ENCODE results near the gene ETFA.
"Not testable (repeated sequence)": the region's sequence is repeated elsewhere in the genome, so short reads cannot be mapped to it uniquely, and the experiment has no call there.

Gene ETFA

DNA sequence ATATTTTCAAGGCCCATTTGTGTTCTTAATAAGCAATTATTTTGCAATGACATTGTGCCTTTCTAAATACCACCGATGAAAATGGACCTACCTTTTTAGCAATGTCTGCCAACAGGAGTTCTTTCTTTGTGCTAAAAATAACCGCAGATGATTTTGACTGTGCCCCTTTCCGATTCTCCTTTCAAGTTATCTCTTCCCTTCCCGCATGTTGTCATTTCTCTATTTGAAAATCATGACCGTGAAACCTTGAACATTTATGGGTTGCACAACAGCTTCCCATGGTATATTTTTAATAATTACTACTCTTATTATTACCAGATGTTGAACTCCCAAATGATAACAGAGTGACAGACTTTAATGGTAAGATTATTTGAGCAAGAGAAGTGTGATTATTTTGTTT is 10.3 kb upstream of the ETFA start:
- no peak for DNase-seq

DNA sequence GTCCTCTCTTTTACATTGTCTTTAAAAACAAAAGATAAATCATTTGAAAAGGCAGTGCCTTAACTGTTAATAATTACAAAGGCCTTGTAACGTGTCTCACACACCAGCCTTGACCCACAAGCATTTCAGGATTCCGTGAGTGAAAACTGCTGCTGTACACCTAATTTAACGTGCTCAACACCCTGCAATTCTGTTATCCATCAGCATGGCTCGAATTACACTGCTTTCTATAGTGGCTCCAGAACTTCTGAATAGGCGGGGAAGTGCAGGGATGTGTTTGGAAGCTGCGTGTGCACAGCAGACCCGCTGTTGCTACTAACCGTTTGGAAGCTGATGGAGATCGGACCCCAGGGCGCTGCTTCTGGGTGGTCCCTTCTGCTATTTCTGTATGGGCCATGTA is 9.9 kb upstream of the ETFA start:
- DNase-seq = no peak

DNA sequence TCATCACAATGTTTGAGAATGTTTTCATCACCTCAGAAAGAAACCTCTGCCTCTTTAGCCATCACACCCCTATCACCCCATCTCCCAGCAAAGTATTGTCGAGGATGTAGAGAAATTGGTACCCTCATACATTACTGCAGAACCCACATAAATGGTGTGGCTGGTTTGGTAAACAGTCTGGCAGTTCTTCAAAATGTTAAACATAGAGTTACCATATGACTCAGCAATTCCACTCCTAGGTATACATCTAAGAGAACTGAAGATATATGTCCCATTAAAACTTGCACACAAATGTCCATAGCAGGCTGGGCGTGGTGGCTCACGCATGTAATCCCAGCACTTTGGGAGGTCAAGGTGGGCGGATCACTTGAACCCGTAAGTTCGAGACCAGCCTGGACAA is 8.7 kb upstream of the ETFA start:
- no peak for DNase-seq

DNA sequence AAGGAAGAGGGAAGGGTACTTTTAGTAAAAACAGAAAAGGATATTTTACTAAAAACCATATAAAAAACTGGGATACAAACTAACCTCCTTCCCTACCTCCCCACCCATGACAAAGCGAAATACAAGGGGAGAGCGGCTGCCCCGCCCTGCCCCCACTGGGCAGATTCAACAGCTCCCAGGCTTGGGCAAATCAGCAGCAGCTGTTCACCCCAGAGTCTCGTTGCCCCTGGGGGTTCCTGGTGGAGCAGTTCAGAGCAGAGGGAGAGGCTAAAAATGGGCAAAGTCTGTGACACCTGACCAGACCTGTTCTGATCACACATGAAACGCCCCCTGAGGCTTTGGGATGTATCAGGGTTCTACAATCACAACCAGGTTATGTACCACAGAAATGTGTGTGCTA is 2.5 kb upstream of the ETFA start:
- no peak for DNase-seq

DNA sequence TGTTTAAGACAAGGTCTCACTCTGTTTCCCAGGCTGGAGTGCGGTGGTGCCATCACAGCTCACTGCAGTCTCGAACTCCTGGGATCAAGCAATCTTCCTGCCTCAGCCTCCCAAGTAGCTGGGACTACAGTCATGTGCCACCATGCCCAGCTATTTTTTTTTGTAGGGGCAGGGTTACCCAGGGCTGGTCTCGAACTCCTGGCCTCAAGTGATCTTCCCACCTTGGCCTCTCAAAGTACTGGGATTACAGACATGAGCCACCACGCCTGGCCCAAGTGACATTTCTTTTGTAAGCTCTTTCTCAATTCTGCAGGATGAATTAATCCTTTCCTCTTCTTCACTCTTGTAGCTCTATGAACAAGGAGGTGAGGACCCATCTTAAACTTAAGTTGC is 1.9 kb upstream of the ETFA start:
- DNase-seq = not testable (repeated sequence)

DNA sequence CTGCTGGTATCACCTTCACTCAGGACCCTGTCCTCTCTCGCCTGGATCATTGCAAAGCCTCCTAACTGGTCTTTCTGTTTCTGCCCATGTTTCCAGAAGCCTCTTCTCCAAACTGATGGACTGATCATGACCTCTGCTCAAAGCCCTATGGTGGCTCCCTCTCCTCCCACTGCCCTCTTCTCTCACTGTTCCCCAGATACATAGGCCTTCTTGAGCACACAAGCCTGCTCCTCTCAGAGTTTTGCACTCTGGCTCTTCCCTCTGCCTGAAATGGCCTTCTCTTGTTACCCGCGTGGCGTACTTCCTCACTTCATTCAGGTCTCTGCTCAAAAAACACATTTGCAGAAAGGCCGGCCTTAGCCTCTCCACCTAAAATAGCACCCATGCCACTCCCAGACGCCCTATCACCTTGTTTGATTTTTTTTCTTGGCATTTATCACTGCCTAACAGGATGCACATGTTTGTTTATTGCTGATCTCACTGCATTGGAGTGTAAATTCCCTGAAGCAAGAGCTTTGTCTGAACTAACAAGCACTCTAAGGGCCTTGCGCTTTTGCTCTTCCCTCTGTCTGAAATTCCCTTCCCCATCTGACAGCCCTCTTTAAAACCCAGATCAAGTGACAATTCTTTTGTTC is 1.4 kb upstream of the ETFA start:
- no peak for DNase-seq

DNA sequence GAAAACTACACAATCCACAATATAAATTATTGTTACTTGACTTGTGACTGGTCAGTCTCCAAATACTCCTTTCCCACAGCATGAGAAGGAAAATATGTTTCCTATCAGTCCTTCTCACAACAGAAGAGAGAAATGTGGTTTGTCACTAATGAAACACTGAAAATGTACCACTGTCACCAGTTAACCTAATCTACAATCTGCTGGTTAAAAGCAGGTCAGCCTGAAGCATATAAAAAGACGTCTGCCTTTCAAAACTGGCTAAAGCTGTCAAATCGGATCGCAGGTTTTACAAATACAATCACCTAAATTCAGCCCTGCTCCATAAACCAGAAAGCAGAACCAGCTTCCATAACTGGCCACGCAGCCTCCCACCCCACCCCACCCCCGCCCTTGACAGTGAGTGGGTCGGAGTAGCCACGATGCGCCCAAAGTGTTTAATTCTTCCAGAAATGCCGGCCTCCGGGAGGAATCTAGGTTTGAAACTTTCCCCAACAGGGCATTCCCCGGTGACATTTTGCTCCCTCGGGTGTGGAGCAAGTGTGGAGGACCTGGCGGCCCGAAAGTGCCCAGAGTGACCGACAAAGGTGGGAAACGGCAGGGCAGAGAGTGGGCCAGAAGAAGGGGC is 682 bp downstream of the ETFA start:
- DNase-seq = no peak

DNA sequence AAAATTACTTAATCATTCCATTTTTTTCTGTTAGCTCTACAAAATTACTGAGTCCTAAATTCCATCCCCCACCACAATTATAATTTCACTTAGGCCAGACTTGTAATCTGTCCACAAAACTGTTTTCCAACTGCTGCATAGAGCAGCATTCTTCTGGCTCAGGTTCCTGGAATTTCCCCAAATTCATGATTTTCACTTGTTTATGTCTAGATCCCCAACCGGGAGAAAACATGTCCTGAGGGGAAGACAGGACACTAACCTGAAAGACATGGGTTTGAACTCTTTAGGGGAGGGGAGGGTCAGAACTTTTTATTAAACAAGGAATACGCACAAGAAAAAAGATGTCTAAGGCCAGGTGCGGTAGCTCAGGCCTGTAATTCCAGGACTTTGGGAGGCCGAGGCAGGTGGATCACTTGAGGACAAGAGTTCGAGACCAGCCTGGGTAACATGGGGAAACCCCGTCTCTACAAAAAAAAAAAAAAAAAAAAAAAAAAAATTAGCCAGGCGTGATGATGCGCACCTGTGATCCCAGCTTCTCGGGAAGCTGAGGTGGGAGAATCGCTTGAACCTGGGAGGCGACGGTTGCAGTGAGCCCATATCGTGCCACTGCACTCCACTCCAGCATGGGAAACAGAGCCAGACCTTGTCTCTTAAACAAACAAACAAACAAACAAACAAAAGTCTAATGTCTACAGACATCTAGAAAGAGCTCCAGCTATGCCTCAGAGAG is 1.5 kb downstream of the ETFA start:
- DNase-seq = no peak

DNA sequence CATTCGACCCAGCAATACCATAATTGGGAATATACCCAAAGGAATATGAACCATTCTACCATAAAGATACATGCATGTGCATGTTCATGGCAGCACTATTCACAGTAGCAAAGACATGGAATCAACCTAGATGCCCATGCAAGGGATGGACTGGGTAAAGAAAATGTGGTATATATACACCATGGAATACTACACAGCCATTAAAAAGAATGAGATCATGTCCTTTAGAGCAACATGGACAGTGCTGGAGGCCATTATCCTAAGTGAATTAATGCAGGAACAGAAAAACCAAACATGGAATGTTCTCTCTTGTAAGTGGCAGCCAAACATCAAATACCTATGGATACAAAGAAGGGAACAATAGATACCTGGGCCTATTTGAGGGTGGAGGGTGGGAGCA is 7.4 kb downstream of the ETFA start:
- DNase-seq = no peak

DNA sequence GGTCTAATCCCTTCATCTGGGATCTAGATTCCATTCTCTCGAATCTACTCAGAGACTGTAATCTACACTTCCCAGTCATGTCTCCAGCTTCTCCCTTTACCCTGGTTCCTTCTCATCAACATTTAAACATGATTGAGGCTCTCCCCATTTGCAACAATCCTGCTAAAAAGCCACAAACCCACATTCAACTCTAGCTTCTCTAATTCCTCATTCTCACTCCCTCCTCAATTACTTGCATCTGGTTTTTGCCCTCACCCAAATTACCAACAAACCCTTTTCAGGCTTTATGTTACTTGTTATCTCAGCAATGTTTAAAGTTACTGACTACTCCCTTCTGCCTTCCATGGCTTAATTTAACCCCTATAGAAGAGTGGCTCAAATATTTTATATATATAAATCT is 11.5 kb downstream of the ETFA start:
- no peak for DNase-seq

DNA sequence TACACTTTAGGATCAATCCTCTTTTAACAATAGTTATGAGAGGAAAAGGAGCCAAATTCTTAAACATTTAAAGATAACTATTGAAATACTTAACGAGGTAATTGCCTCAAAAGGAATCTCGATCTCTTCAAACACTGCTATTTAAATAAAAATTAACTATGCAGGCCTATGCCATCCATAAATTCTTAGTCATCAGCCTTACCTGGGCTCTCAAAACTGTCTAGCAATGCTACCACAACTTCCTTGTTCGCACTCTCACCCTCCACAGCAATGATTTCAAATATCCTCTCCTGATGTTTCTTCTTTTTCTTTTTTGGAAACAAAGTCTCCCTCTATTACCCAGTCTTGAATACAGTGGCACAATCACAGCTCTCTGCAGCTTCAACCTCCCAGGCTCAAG is 12.3 kb downstream of the ETFA start:
- DNase-seq = no peak

DNA sequence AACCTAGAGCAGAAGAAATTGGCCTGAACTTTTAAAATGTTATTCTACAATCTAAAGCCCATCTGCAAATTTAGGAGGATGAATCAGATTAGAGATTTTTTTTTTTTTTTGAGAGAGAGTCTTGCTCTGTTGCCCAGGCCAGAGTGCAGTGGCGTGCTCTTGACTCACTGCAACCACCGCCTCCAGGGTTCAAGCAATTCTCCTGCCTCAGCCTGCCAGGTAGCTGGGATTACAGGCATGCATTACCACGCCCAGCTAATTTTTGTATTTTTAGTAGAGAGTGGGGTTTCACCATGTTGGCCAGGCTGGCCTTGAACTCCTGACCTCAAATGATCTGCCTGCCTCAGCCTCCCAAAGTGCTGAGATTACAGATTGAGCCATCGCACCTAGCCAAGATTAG is 13.3 kb downstream of the ETFA start:
- not testable (repeated sequence) for DNase-seq

DNA sequence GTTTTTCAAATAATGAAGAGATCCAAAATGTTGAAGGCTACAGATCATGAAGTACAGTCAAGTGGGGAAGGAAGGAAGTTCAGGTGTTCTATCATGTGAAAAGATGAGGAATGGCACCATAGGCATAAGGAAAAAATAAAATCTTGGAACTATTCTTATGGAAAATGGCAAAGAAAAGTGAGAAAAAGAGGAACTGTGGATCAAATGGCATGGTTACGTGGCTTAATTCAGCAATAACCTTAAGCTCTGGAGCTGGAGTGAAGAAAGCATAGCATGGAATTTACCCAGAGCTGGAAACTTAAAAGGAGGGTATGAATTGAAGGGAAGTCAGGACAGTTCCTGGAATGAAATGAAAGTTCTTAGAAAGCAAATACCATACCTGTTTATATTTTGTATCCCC is 14.4 kb downstream of the ETFA start:
- DNase-seq = no peak

DNA sequence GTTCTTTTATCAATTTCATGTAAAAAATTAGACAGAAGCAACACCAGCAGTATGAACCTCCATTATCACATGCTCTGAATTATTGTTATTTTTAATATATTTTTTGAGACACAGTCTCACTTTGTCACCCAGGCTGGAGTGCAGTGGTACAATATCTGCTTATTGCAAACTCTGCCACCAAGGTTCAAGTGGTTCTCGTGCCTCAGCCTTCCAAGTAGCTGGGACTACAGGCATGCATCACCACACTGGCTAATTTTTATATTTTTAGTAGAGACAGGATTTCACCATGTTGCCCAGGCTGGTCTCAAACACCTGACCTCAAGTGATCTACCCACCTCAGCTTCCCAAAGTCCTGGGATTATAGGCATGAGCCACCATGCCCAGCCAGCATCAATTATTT is 16.8 kb downstream of the ETFA start:
- DNase-seq = not testable (repeated sequence)

DNA sequence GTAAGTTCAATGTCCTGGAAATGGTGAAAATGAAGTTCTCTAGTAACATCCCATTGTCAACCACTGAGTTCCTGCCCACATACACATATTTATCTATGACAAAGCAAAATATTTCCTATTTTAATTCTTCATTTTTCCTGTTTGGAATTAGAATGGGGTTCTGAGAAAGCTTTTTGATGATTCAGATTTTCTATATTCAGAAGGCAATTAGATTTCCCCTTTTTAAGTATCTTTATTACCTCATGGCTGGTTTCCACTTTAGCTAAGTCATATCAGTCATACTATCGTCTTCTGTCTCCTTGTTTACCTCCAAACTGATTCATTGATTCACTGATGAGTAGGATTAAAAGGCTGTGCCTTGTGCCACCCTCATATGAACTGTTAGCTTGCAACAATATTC is 17.9 kb downstream of the ETFA start:
- DNase-seq = no peak

DNA sequence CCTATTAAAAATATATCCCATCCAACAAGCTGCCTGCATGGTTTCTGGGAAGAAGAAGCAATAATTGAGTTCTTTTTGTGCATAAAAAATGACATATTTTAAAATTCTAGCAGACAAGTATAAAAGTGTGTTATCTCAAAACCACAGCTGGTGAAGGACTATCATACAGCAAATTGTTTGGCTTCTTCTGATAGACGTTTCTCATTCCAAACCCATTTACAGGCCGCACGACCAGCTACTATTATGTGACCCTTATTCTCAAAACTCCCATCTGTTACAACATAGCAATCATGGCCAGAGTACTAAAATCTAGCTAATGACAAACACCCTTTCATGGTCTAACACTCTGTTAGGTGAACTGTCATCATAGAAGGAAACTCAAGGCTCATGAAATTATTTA is 21.7 kb downstream of the ETFA start:
- DNase-seq = no peak

DNA sequence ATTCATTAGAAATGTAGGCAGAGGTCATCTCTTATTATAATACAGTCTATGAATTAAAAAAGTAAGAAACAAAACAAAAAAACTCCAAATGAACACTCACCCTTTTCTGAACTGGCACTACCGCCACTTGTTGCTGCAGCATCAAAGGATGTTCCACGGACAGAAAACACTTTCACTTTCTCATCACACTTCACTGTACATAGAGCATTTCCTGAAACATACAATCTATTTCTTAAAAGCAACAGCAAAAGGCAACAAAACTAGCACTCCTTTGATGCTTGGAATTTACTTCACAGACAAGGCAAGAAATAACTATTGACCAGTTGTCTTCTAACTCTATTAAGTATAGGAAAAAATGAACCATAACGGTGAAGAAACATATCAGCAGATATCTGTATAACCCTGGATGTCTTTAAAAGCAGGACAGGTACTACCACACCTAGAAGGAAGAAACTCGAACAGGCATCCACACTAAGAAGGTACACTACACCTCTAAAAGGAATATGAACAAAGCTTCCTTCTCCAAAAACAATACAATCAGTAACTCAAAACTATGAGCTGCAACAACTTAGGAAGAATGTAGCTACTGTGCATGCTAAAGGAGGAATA is 24.9 kb downstream of the ETFA start:
- no peak for DNase-seq

DNA sequence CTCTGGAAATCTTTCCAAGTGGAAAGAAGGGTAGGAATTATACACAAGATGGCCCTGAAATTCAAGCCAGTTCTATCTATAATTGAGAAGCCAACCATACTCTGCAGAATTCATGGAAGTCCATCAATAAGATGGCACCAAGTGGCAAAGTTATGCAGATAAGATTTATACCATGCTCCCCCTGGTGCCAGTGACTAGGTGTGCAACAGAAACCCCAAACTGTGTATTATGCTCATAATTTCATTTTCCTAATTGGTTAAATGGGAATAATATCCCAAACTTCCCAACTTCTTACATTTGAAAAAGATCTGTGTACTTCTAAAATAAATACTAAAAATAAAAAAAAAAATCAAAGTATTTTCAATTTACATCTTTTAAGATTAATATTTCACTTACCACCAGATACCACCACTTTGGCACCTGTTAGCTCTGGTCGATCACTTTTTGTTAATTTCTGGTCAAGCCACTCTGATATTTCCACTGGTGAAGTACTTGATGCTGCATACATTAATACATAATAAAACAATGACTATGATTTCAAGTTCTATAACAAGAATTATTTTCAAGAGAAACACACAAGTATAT is 25.9 kb downstream of the ETFA start:
- no peak for DNase-seq

DNA sequence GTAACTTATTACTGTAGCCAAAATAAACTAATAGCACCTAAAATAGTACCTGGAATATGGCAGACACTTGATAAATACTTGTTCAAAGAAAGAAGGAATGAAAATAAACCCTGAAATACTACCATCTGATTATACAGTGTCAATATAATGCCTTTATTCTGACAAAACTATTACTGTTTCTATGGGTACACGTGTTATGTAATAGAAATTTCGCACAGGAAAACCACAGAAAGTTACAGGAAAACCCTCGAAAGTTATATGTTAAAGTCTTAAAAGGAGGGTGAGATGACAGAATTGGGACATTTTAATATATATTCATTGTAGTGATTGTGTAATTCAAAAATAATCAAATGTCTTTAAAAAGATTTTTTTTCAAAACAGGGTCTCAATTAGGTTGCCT is 28.8 kb downstream of the ETFA start:
- no peak for DNase-seq

DNA sequence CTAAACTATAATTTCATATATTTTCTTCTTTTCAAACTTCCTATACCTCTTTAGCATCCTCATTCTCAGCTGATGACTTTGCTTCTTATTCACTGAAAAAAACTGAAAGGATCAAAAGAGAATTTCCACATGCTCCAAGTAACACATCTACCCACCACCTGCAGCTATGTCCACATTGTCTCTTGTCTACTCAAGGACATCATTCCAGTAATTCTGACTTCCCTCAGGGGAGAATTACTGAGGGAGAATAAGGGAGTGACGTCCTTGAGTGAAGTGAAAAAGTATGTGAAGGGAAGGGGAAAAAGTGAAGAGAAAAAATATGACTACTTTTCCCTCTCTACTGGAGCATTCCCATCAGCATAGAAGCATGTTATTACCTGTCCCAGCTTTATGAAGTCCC is 32.6 kb downstream of the ETFA start:
- DNase-seq = no peak

DNA sequence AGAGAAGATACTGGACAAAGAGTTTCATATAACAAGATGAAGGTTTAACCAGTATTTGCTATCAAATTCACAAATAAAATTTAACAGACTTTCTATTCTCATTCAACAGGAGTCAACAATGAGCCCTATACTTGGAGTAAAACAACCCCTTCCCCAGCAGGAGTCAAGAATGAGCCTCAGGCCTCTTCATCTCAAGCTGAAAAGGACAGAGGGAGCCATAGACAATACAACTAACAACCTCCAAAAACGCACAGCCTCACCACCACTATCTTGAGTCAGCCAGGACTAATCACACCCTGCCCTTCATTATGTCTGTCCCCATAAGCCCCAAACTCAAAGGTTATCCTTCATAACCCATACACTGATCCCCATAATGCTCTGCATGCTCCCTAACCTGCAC is 36.4 kb downstream of the ETFA start:
- no peak for DNase-seq

DNA sequence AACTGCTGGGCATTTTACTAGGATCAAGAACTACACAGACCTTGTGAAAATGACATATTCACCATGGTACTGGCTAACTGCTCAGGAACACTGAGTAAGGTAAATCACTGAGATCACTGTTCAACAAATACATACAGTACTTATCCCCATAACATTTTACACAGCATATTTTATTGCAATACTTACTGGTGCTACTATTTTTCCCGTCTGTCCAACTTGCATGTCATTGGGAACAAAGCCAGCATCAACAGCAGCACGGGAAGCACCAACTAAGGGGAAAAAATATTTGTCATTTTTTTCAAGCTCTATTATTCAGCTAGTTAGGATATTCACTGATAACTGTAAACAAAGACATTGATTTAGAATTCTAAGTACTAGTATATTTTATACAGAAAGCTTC is 37.0 kb downstream of the ETFA start:
- no peak for DNase-seq

DNA sequence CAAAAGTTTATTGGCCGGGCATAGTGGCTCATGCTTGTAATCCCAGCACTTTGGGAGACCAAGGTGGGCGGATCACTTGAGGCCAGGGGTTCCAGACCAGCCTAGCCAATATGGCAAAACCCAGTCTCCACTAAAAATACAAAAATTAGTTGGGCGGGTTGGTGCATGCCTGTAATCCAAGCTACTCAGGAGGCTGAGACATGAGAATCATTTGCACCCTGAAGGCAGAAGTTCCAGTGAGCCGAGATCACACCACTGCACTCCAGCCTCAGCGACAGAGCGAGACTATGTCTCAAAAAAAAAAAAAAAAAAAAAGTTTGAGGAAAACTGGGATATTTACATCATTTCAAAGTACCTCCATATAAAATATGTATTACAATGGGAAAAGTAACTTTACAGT is 40.4 kb downstream of the ETFA start:
- DNase-seq = no peak

DNA sequence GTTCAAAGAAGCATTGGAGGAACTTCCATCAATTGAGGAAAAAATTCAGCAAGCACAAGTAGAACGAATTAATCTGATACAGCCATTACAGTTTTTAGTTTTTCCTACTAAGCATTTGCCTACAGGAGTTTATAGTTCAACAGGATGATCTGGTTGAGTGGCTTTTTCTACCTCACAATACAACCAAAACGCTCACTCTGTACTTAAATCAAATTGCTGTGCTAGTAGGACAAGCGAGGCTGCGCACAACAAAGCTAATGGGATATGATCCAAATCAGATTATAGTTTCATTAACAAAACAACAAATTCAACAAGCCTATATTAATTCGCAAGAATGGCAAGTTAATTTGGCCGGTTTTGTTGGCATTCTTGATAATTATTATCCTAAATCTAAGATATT is 44.2 kb downstream of the ETFA start:
- no peak for DNase-seq
